GM18520 (cell line): ENCODE measurements around the gene KARS1.

ENCODE experiments used
- ATAC-seq: cut with Tn5 transposase; IDR thresholded peaks from one replicate; pipeline ENCODE4 v1.9.1; 2021; ENCODE audit not compliant: unreplicated experiment

KARS1 gene

GRCh38 chr16:75588716-75589115 is 58.7 kb downstream of the KARS1 start:
- ATAC-seq = no peak

DNA sequence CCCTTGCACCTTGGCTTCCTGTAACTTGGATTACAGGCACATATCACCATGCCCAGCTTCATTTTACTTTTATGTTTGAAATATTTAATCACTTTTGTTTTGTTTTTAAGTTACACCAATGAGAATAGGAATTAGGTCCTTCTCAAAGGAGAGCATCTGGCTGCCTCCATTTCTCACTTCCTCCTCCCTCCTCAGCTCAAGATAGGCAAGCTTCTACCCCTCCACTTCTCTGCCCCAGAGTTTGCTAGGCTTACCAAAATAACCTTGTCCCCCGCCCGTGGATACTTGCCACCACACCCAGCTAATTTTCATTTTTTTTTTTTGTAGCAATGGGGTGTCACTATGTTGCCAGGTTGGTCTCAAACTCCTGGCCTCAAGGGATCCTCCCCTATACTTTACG is 63.4 kb downstream of the KARS1 start:
- no peak for ATAC-seq

DNA sequence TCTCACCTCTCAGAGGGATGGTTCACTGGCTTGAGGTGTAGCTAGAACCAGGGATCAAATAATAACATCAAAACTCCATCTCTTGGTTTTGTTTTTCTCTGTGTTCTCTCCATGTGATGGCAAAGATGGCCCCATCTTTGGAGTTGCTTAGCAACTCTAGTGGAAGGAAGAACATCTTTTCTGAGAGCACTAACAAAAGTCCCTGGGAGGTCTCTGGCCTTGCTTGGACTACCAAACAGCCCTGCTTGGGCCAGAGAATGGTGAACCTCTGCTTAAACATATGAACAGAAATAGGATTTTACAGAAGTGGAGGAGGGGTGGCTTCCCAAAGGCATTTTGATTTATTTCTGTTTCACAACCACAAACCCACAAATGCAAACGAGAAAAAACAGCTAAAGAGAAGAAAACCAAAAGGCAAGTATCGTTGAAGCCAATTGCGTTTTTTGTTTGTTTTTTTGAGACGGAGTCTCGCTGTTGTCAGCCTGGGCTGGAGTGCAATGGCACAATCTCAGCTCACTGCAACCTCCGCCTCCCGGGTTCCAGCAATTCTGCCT is 68.1 kb downstream of the KARS1 start:
- no peak for ATAC-seq

DNA sequence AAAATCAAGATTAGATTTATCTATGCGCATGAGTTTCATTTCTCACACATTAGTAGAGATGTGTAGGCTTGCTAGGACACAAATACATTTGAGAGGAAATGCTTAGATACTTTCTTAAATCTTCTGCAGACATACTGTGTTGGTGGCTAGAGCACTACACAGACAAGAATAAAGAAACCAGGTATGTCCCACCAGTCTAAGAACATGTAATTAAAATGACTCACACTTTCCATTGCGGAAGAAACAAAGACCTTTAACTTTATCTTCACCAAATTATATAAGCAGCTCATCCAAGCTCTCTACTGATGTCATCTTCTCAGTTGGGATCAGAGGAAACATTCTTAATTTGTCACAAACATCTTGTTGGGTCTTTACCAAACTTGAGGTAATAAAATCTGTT is 68.7 kb downstream of the KARS1 start:
- no peak for ATAC-seq

DNA sequence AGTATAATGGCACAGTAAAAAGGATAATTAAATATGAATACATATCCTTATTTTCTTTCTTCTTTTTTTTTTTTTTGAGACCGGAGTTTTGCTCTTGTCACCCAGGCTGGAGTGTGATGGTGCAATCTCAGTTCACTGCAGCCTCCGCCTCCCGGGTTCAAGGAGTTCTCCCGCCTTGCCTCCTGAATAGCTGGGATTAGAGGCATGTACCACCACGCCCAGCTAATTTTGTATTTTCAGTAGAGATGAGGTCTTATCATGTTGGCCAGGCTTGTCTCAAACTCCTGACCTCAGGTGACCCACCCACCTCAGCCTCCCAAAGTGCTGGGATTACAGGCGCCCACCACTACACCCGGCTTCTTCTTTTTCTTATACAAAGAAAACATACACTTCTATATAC is 69.3 kb downstream of the KARS1 start:
- no peak for ATAC-seq
